Suprapubic skin (tissue), 3 donors: ENCODE measurements around the gene PHETA1.

ENCODE experiments used
- CTCF ChIP-seq, 2 donors: fragments of 200-600 bp in 1 of 2; fragments of 450-650 bp in 1 of 2; sonication (generic) in 1 of 2; IDR thresholded peaks; one replicate each; pipeline ENCODE4 v1.5.1; 2016 to 2019; ENCODE audit warnings: antibody characterized with exemption in 2 of 2, mild to moderate bottlenecking in 1 of 2, moderate library complexity in 1 of 2
- POLR2AphosphoS5 ChIP-seq, 3 donors: sonication (generic); formaldehyde crosslinking; IDR thresholded peaks; one replicate each; pipeline ENCODE4 v1.6.1; 2017; ENCODE audit warnings: antibody characterized with exemption in 3 of 3

GRCh38 chr12:111396726-111397445, 28.0 kb upstream of the PHETA1 start:
- TF ChIP-seq POLR2AphosphoS5 (IDR thresholded peaks at IDR 0.05) (peak in 1 of 3 donors; percentile 73), CTCF (IDR thresholded peaks at IDR 0.05) (peak; percentile 94 to 97)
